Measurements from ENCODE around the gene APP. TPM values are rescaled to one million over a fixed set of nuclear protein-coding genes. Genes with fewer than 3 reads are reported as not detected.
A peak's percentile ranks its signal among the peaks of the same experiment; 100 is the strongest.

APP gene
- total RNA-seq, 1 experiment from 2014 or later: 224 TPM

DNA sequence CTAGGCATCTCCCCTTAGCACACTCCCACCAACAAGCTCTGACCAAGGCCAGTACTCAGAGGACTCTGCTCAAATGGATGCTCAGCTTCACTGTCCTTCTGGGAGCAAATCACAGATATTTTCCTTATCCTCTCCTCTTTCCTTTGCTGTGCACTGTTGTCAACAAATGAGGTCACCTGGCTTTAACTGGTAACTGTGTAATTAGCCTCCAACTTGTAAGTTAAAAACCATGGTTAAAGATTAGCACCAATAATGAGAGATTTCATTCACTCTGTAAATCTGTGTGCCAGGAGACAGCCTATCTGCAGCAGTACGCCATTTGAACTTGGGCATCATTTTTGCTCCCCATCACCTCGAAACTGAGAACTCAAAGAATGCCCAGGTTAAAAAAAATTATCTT, 286.3 kb downstream of the APP start:
- Histone ChIP-seq H3K27ac (no peak overlapping the region), H4K20me1 (ENCODE audit: insufficient read depth) (no peaks in the 10 kb centered on the region), H2AFZ (no peak overlapping the region), H3K4me2 (no peak overlapping the region), H3K79me2 (ENCODE audit: low read depth) (no peaks in the 10 kb centered on the region), H3K9me3 (ENCODE audit: insufficient read depth, low read depth) (no peaks in the 10 kb centered on the region), H3K4me3 (no peak overlapping the region), H3K4me1 (replicated peaks; ENCODE audit: insufficient read depth) (no peaks in the 10 kb centered on the region), H3K36me3 (ENCODE audit: low read depth) (no peaks in the 10 kb centered on the region), H3K9me2 (ENCODE audit: insufficient read depth) (no peaks in the 10 kb centered on the region), H3F3A (ENCODE audit: insufficient read depth, low read depth) (no peaks in the 10 kb centered on the region), H3K27me3 (ENCODE audit: insufficient read depth, low read depth) (no peaks in the 10 kb centered on the region)
- POLR2A ChIA-PET (ENCODE audit: unreplicated experiment): no interaction called here
- CTCF ChIA-PET: no interaction called here
- BruUV-seq (replicated peaks): no TSS peak
- intact Hi-C loops (cut with micrococcal nuclease; ENCODE audit: unreplicated experiment): loop anchor here (5.0 kb wide), 2 partner anchors 277 to 288 kb away; partner anchors contain the start of genes APP and MRPL39
- TF ChIP-seq CTCF (conservative IDR thresholded peaks at IDR 0.05): no peak
- TF ChIP-seq EZH2 (IDR thresholded peaks at IDR 0.05; ENCODE audit: low read depth): no peak
- no peak for DNase-seq

GRCh38 chr21:25881524-25882376, 288.8 kb downstream of the APP start:
- Histone ChIP-seq H4K20me1 (ENCODE audit: insufficient read depth) (no peaks in the 10 kb centered on the region), H3K36me3 (ENCODE audit: low read depth) (no peaks in the 10 kb centered on the region)
- intact Hi-C loops (cut with micrococcal nuclease; ENCODE audit: unreplicated experiment): loop anchor here (2.0 to 5.0 kb wide), 3 partner anchors 274 to 835 kb away; partner anchors contain the start of genes APP and MRPL39

DNA sequence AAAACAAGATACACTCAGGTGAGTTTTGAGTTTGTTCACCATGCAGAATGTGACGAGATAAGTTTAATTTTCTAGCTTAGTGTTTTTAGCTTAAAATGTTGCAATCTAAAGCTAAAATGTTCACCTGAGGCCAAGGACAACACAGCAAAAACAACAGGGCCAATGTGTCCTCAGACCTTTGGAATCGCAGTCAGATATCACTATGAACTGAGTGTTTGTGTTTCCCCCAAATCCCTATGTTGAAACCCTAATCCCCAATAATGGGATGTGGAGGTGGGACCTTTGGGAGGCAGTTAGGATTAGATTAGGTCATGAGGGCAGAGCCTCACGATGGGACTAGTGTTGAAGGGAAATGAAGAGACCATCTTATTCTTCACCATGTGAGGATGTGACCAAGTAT, 291.4 kb downstream of the APP start:
- H3K27me3 ChIP-seq (ENCODE audit: insufficient read depth, low read depth): no peaks in the 10 kb centered on the region
- no peak overlapping the region for H2AFZ ChIP-seq
- intact Hi-C loops (cut with micrococcal nuclease; ENCODE audit: unreplicated experiment): no loop called here
- no peaks in the 10 kb centered on the region for H3K9me2 ChIP-seq (ENCODE audit: insufficient read depth)
- no peak overlapping the region for H3K27ac ChIP-seq
- no peaks in the 10 kb centered on the region for H3F3A ChIP-seq (ENCODE audit: insufficient read depth, low read depth)
- H3K36me3 ChIP-seq (ENCODE audit: low read depth): no peaks in the 10 kb centered on the region
- ChIA-PET POLR2A (ENCODE audit: unreplicated experiment) (interaction anchor here (0.6 kb wide), 1 partner anchor 56 kb away, joined by 3 read pairs; no protein-coding TSS in a partner anchor), CTCF (no interaction called here)
- H3K4me1 ChIP-seq (replicated peaks; ENCODE audit: insufficient read depth): no peaks in the 10 kb centered on the region
- H3K9me3 ChIP-seq (ENCODE audit: insufficient read depth, low read depth): no peaks in the 10 kb centered on the region
- BruUV-seq (replicated peaks): no TSS peak
- no peak overlapping the region for H3K4me3 ChIP-seq
- H3K79me2 ChIP-seq (ENCODE audit: low read depth): no peaks in the 10 kb centered on the region
- H4K20me1 ChIP-seq (ENCODE audit: insufficient read depth): no peaks in the 10 kb centered on the region
- no peak overlapping the region for H3K4me2 ChIP-seq
- no peak for DNase-seq
- TF ChIP-seq CTCF (conservative IDR thresholded peaks at IDR 0.05) (no peak), EZH2 (IDR thresholded peaks at IDR 0.05; ENCODE audit: low read depth) (no peak)

More at GRCh38 chr21:25881524-25882376, 288.8 kb downstream of the APP start:
- Histone ChIP-seq H2AFZ (no peak overlapping the region), H3K4me2 (no peak overlapping the region), H3K27me3 (ENCODE audit: insufficient read depth, low read depth) (no peaks in the 10 kb centered on the region), H3K79me2 (ENCODE audit: low read depth) (no peaks in the 10 kb centered on the region), H3K4me3 (no peak overlapping the region), H3K4me1 (replicated peaks; ENCODE audit: insufficient read depth) (no peaks in the 10 kb centered on the region), H3K27ac (no peak overlapping the region), H3K9me2 (ENCODE audit: insufficient read depth) (no peaks in the 10 kb centered on the region), H3F3A (ENCODE audit: insufficient read depth, low read depth) (no peaks in the 10 kb centered on the region), H3K9me3 (ENCODE audit: insufficient read depth, low read depth) (no peaks in the 10 kb centered on the region)
- TF ChIP-seq EZH2 (IDR thresholded peaks at IDR 0.05; ENCODE audit: low read depth): no peak
- TF ChIP-seq CTCF (conservative IDR thresholded peaks at IDR 0.05): peak; percentile 83
- POLR2A ChIA-PET (ENCODE audit: unreplicated experiment): no interaction called here
- DNase-seq: peak in 1 of 2 experiments; percentile 41
- no TSS peak for BruUV-seq (replicated peaks)
- CTCF ChIA-PET: no interaction called here

All from PC-9 (cell line).